Activated CD8-positive, alpha-beta memory T cell treated with anti-CD3 and anti-CD28 coated beads for 24 hours (primary cell): Measurements from ENCODE around the gene ZSCAN26.
"Not testable (repeated sequence)": the region's sequence is repeated elsewhere in the genome, so short reads cannot be mapped to it uniquely, and the experiment has no call there.

Source experiments
- DNase-seq: peaks from one replicate; pipeline ENCODE4 v3.0.0-alpha.2; 2020

Gene ZSCAN26

GRCh38 chr6:28258877-28259777 lies 7.8 kb upstream of the ZSCAN26 start, which contains the start of gene NKAPL:
Gene NKAPL (plus strand): TSS chr6:28259297. CDS start chr6:28259372, 75 bp downstream.
- DNase-seq, result peak; percentile 88

GRCh38 chr6:28263922-28264321 lies 3.0 kb upstream of the ZSCAN26 start:
- no peak for DNase-seq

GRCh38 chr6:28264834-28265401 lies 2.0 kb upstream of the ZSCAN26 start:
- no peak for DNase-seq

GRCh38 chr6:28266563-28266961 lies 381 bp upstream of the ZSCAN26 start:
- no peak for DNase-seq

GRCh38 chr6:28267695-28268059 lies 734 bp downstream of the ZSCAN26 start:
- DNase-seq, result no peak

- no peak for DNase-seq
Observed at GRCh38 chr6:28269492-28269891, 2.5 kb downstream of the ZSCAN26 start.

- no peak for DNase-seq
Observed at GRCh38 chr6:28274888-28275287, 7.9 kb downstream of the ZSCAN26 start.

- no peak for DNase-seq
Observed at GRCh38 chr6:28277746-28278145, 10.8 kb downstream of the ZSCAN26 start.

- no peak for DNase-seq
Observed at GRCh38 chr6:28280595-28281287, 13.8 kb downstream of the ZSCAN26 start.

- peak; percentile 83 for DNase-seq
Observed at GRCh38 chr6:28281288-28282064, 14.5 kb downstream of the ZSCAN26 start, which contains the start of gene PGBD1. Gene PGBD1 (plus strand): TSS chr6:28281572. CDS start chr6:28283814, 2,242 bp downstream.

- DNase-seq, result no peak
Observed at GRCh38 chr6:28282926-28283325, 16.0 kb downstream of the ZSCAN26 start.

GRCh38 chr6:28291573-28291972 lies 24.6 kb downstream of the ZSCAN26 start:
- no peak for DNase-seq

GRCh38 chr6:28295326-28295725 lies 28.4 kb downstream of the ZSCAN26 start:
- no peak for DNase-seq

- no peak for DNase-seq
Observed at GRCh38 chr6:28296520-28297060, 29.6 kb downstream of the ZSCAN26 start.

- no peak for DNase-seq
Observed at GRCh38 chr6:28303570-28303969, 36.6 kb downstream of the ZSCAN26 start.

GRCh38 chr6:28306363-28306762 lies 39.4 kb downstream of the ZSCAN26 start:
- DNase-seq, result not testable (repeated sequence)

GRCh38 chr6:28311139-28311823 lies 44.3 kb downstream of the ZSCAN26 start:
- no peak for DNase-seq

- DNase-seq, result no peak
Observed at GRCh38 chr6:28312939-28313338, 46.0 kb downstream of the ZSCAN26 start.

GRCh38 chr6:28315628-28316027 lies 48.7 kb downstream of the ZSCAN26 start:
- no peak for DNase-seq

- DNase-seq, result not testable (repeated sequence)
Observed at GRCh38 chr6:28317866-28318265, 50.9 kb downstream of the ZSCAN26 start.

- DNase-seq, result no peak
Observed at GRCh38 chr6:28322661-28323060, 55.7 kb downstream of the ZSCAN26 start.
